ENCODE data around the gene SRRM1. TPM values are rescaled to one million over a fixed set of nuclear protein-coding genes. Genes with fewer than 3 reads are reported as not detected.

The SRRM1 gene
- total RNA-seq, 2 donors from 2014 or later: 110 to 147 TPM

- H3K9ac ChIP-seq (ENCODE audit: low read depth in 2 of 2, low read length in 2 of 2): peak overlapping the region; percentile 87 to 90
- no peak for TF ChIP-seq CTCF (IDR thresholded peaks at IDR 0.05)
- no peaks in the 10 kb centered on the region for H3K27me3 ChIP-seq
- H3K36me3 ChIP-seq: peaks cover 10% of the 10 kb centered on the region
- intact Hi-C loops (cut with DNase I): no loop called here
- H3K9me3 ChIP-seq: no peaks in the 10 kb centered on the region
- H3K27ac ChIP-seq: peak overlapping the region; percentile 84
- peak overlapping the region; percentile 77 for H3K4me3 ChIP-seq
- H3K4me1 ChIP-seq: no peaks in the 10 kb centered on the region
- peak; percentile 51 for DNase-seq
Observed at GRCh38 chr1:24643363-24644099, 429 bp downstream of the SRRM1 start.

GRCh38 chr1:24644100-24644384 lies 940 bp downstream of the SRRM1 start:
- no peaks in the 10 kb centered on the region for H3K4me1 ChIP-seq
- DNase-seq: no peak
- intact Hi-C loops (cut with DNase I): no loop called here
- H3K27me3 ChIP-seq: no peaks in the 10 kb centered on the region
- no peaks in the 10 kb centered on the region for H3K9me3 ChIP-seq
- H3K4me3 ChIP-seq: peak overlapping the region; percentile 77
- peak overlapping the region; percentile 87 to 90 for H3K9ac ChIP-seq (ENCODE audit: low read depth in 2 of 2, low read length in 2 of 2)
- H3K27ac ChIP-seq: peak overlapping the region; percentile 84
- H3K36me3 ChIP-seq: peaks cover 13% of the 10 kb centered on the region
- TF ChIP-seq CTCF (IDR thresholded peaks at IDR 0.05): no peak

GRCh38 chr1:24648919-24649318 lies 5.8 kb downstream of the SRRM1 start:
- Histone ChIP-seq H3K9me3 (no peaks in the 10 kb centered on the region), H3K27ac (no peak overlapping the region), H3K4me3 (no peak overlapping the region), H3K36me3 (peaks cover 44% of the 10 kb centered on the region), H3K4me1 (no peaks in the 10 kb centered on the region), H3K27me3 (no peaks in the 10 kb centered on the region), H3K9ac (ENCODE audit: low read depth in 2 of 2, low read length in 2 of 2) (no peak overlapping the region)
- intact Hi-C loops (cut with DNase I): no loop called here
- DNase-seq: no peak
- TF ChIP-seq CTCF (IDR thresholded peaks at IDR 0.05): no peak

- intact Hi-C loops (cut with DNase I): no loop called here
- TF ChIP-seq CTCF (IDR thresholded peaks at IDR 0.05): no peak
- H3K27ac ChIP-seq: no peak overlapping the region
- H3K27me3 ChIP-seq: no peaks in the 10 kb centered on the region
- DNase-seq: no peak
- H3K9ac ChIP-seq (ENCODE audit: low read depth in 2 of 2, low read length in 2 of 2): no peak overlapping the region
- H3K4me1 ChIP-seq: no peaks in the 10 kb centered on the region
- peaks cover 53% of the 10 kb centered on the region for H3K36me3 ChIP-seq
- no peak overlapping the region for H3K4me3 ChIP-seq
- H3K9me3 ChIP-seq: no peaks in the 10 kb centered on the region
Observed at GRCh38 chr1:24652382-24652781, 9.3 kb downstream of the SRRM1 start.

- intact Hi-C loops (cut with DNase I): no loop called here
- Histone ChIP-seq H3K9me3 (no peaks in the 10 kb centered on the region), H3K27ac (no peak overlapping the region), H3K9ac (ENCODE audit: low read depth in 2 of 2, low read length in 2 of 2) (no peak overlapping the region), H3K4me3 (no peak overlapping the region), H3K4me1 (no peaks in the 10 kb centered on the region), H3K36me3 (peaks cover 59% of the 10 kb centered on the region), H3K27me3 (no peaks in the 10 kb centered on the region)
- no peak for TF ChIP-seq CTCF (IDR thresholded peaks at IDR 0.05)
- no peak for DNase-seq
Observed at GRCh38 chr1:24654010-24654409, 10.9 kb downstream of the SRRM1 start.

Data from colonic mucosa (tissue), 4 donors.